ENCODE results near the gene UVSSA.

UVSSA gene

GRCh38 chr4:1349359-1350168 lies 2.6 kb downstream of the UVSSA start:
- no peak for TF ChIP-seq CTCF (conservative IDR thresholded peaks at IDR 0.05; ENCODE audit: low read depth, low read length)
- DNase-seq (ENCODE audit: low read depth) = no peak
- no peak overlapping the region for H3K4me3 ChIP-seq (ENCODE audit: low read length)

- no peak overlapping the region for H3K4me3 ChIP-seq (ENCODE audit: low read length)
- TF ChIP-seq CTCF (conservative IDR thresholded peaks at IDR 0.05; ENCODE audit: low read depth, low read length) = no peak
- DNase-seq (ENCODE audit: low read depth) = no peak
These were observed 3.1 kb downstream of the UVSSA start for GRCh38 chr4:1350169-1350520.

GRCh38 chr4:1351854-1352566 lies 5.0 kb downstream of the UVSSA start:
- peak; percentile 91 for TF ChIP-seq CTCF (conservative IDR thresholded peaks at IDR 0.05; ENCODE audit: low read depth, low read length)
- H3K4me3 ChIP-seq (ENCODE audit: low read length) = no peak overlapping the region
- DNase-seq (ENCODE audit: low read depth) = no peak

GRCh38 chr4:1352567-1352900 lies 5.5 kb downstream of the UVSSA start:
- no peak overlapping the region for H3K4me3 ChIP-seq (ENCODE audit: low read length)
- TF ChIP-seq CTCF (conservative IDR thresholded peaks at IDR 0.05; ENCODE audit: low read depth, low read length) = no peak
- DNase-seq (ENCODE audit: low read depth) = no peak

GRCh38 chr4:1353186-1354055 lies 6.4 kb downstream of the UVSSA start:
- no peak for DNase-seq (ENCODE audit: low read depth)
- H3K4me3 ChIP-seq (ENCODE audit: low read length) = no peak overlapping the region
- no peak for TF ChIP-seq CTCF (conservative IDR thresholded peaks at IDR 0.05; ENCODE audit: low read depth, low read length)

GRCh38 chr4:1354136-1354982 lies 7.4 kb downstream of the UVSSA start:
- H3K4me3 ChIP-seq (ENCODE audit: low read length) = no peak overlapping the region
- DNase-seq (ENCODE audit: low read depth) = no peak
- TF ChIP-seq CTCF (conservative IDR thresholded peaks at IDR 0.05; ENCODE audit: low read depth, low read length) = no peak

Data from retinal pigment epithelial cell (primary cell).